ENCODE results near the gene LRRC56.

Gene LRRC56

GRCh38 chr11:601573-602245 is 64.4 kb downstream of the LRRC56 start:
- no peak overlapping the region for H3K4me3 ChIP-seq (ENCODE audit: low read depth, low read length)
- no peak for TF ChIP-seq CTCF (IDR thresholded peaks at IDR 0.05; ENCODE audit: borderline replicate concordance, insufficient read depth, low read depth, low read length)

- H3K4me3 ChIP-seq (ENCODE audit: low read depth, low read length), result no peak overlapping the region
- TF ChIP-seq CTCF (IDR thresholded peaks at IDR 0.05; ENCODE audit: borderline replicate concordance, insufficient read depth, low read depth, low read length), result no peak
Measured at GRCh38 chr11:603154-603553, 65.8 kb downstream of the LRRC56 start.

Measured in GM12875 (cell line).